GM12891 (cell line): ENCODE results near the gene SCAP.

ENCODE experiments used
- DNase-seq: peaks from one replicate; pipeline ENCODE4 v3.0.0; 2011; ENCODE audit warnings: low spot score; ENCODE audit not compliant: insufficient read length
- FAIRE-seq: peaks from 2 replicates; lab custom pipeline; 2011; peaks lifted over from hg19 to GRCh38; lab: Jason Lieb, UNC
- PAX5 ChIP-seq: IDR thresholded peaks from 2 replicates; pipeline ENCODE4 v1.6.1; 2011; ENCODE audit warnings: low read length, moderate library complexity, mild to moderate bottlenecking; ENCODE audit not compliant: insufficient read depth, severe bottlenecking
- POLR2A ChIP-seq: IDR thresholded peaks from 2 replicates; pipeline ENCODE4 v1.6.1; 2011; ENCODE audit warnings: low read depth, low read length, control low read depth
- POLR2AphosphoS5 ChIP-seq: IDR thresholded peaks from 2 replicates; pipeline ENCODE4 v1.6.1; 2011; ENCODE audit warnings: low read depth, low read length, control low read depth
- POU2F2 ChIP-seq: IDR thresholded peaks from 2 replicates; pipeline ENCODE4 v1.6.1; 2011; ENCODE audit warnings: low read depth, mild to moderate bottlenecking, control low read depth, low read length, moderate library complexity
- SPI1 ChIP-seq: IDR thresholded peaks from 2 replicates; pipeline ENCODE4 v1.6.1; 2011; ENCODE audit warnings: low read depth, low read length, control low read depth
- TAF1 ChIP-seq: IDR thresholded peaks from 2 replicates; pipeline ENCODE4 v1.6.1; 2011; ENCODE audit warnings: low read depth, low read length, control low read depth

The SCAP gene

DNA sequence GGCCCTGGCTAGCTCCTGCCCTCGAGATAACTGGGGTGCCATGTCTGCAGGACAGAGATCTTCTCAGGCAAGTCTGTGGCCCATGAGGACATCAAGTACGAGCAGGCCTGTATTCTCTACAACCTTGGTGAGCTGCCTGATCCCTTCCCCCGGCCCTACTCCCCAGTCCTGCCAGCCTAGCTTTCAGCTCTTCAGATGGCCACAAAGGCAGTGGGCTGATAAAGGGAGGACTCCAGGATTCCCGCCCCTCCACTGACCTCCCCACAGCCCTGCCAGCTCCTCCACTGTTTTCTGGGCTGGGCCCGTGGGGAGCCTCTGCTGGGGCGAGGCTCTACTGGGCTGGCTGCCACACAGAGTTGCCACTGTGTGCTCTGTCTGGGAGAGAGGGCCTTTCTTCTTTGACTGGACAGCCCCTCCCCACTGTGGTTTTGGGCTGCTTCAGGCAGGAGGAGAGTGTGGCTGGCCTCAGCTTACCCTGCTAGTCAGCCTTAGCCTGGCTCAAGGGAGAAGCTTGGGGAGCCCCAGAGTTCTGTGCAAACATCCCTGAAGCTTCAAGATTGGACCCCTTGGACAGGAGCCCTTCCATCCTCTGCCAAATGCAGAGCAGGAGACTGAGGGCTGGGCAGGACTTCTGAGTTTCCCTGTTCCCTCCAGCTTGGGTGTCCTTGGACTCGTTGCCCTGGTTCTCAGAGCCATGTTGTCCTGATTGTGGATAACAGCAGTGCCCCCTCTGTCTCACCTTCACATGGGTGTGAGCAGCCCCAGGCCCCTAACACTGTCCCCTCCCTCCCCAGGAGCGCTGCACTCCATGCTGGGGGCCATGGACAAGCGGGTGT is 70.6 kb downstream of the SCAP start:
- DNase-seq (no peak), FAIRE-seq (no peak)
- no peak for TF ChIP-seq POLR2A
- no peak for TF ChIP-seq TAF1
- no peak for TF ChIP-seq SPI1

DNA sequence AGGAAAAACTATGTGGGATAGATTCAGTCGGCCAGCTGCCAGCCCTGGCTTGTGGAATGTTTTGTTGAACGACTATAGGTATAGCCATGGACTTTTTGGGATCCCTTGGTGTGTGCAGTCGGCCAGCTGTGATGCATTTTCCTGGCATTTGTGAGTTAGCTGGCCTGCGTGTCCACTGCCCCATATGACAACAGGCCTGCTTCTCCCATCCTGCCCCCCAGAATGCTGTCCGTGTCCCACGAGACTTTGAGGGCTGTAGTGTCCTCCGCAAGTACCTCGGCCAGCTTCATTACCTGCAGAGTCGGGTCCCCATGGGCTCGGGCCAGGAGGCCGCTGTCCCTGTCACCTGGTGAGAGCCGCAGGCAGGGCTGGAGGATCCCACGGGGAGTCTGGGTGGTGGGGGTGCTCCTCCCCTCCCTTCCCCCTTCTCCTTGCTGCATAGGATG is 71.3 kb downstream of the SCAP start:
- no peak for DNase-seq
- TF ChIP-seq TAF1: no peak
- no peak for TF ChIP-seq SPI1
- TF ChIP-seq POU2F2: no peak
- no peak for TF ChIP-seq POLR2AphosphoS5
- TF ChIP-seq POLR2A: no peak
- no peak for TF ChIP-seq PAX5
- FAIRE-seq: no peak

- no peak for TF ChIP-seq TAF1
- TF ChIP-seq POLR2A: no peak
- TF ChIP-seq POU2F2: no peak
- no peak for TF ChIP-seq PAX5
- TF ChIP-seq SPI1: no peak
- no peak for TF ChIP-seq POLR2AphosphoS5
- FAIRE-seq (no peak), DNase-seq (no peak)
Observed at GRCh38 chr3:47399531-47400270, 76.0 kb downstream of the SCAP start.

- FAIRE-seq (no peak), DNase-seq (no peak)
- no peak for TF ChIP-seq POLR2AphosphoS5
- no peak for TF ChIP-seq TAF1
- TF ChIP-seq SPI1: no peak
- no peak for TF ChIP-seq POLR2A
- TF ChIP-seq POU2F2: no peak
- no peak for TF ChIP-seq PAX5
Observed at GRCh38 chr3:47399016-47399415, 76.7 kb downstream of the SCAP start.

DNA sequence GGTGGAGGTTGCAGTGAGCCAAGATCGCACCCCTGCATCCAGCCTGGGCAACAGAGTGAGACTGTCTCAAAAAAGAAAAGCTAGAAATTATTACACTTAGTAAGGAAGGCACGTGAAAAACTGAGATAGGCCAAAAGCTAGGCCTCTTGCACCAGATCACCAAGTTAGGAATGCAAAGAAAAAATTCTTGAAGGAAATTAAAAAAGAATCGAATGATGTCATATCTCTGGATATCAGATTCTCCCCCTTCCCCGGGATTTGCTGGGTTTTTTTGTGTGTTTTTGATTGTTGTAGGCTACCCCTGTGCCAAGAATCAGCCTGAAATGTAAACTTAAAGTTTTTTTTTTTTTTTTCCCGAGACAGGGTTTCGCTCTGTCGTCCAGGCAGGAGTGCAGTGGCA is 77.5 kb downstream of the SCAP start:
- FAIRE-seq (no peak), DNase-seq (no peak)
- TF ChIP-seq POU2F2: no peak
- no peak for TF ChIP-seq TAF1
- no peak for TF ChIP-seq POLR2AphosphoS5
- no peak for TF ChIP-seq POLR2A
- no peak for TF ChIP-seq SPI1
- no peak for TF ChIP-seq PAX5

GRCh38 chr3:47394881-47395280 is 80.9 kb downstream of the SCAP start:
- DNase-seq (no peak), FAIRE-seq (no peak)
- TF ChIP-seq POLR2A (no peak), POU2F2 (no peak), POLR2AphosphoS5 (no peak), TAF1 (no peak), SPI1 (no peak), PAX5 (no peak)

- FAIRE-seq (no peak), DNase-seq (no peak)
- TF ChIP-seq POLR2AphosphoS5 (no peak), TAF1 (no peak), PAX5 (no peak)
Observed at GRCh38 chr3:47394140-47394870, 81.4 kb downstream of the SCAP start.

GRCh38 chr3:47392933-47393332 is 82.8 kb downstream of the SCAP start:
- FAIRE-seq (no peak), DNase-seq (no peak)
- no peak for TF ChIP-seq POLR2AphosphoS5
- no peak for TF ChIP-seq PAX5
- TF ChIP-seq POU2F2: no peak
- no peak for TF ChIP-seq SPI1
- no peak for TF ChIP-seq TAF1
- no peak for TF ChIP-seq POLR2A

DNA sequence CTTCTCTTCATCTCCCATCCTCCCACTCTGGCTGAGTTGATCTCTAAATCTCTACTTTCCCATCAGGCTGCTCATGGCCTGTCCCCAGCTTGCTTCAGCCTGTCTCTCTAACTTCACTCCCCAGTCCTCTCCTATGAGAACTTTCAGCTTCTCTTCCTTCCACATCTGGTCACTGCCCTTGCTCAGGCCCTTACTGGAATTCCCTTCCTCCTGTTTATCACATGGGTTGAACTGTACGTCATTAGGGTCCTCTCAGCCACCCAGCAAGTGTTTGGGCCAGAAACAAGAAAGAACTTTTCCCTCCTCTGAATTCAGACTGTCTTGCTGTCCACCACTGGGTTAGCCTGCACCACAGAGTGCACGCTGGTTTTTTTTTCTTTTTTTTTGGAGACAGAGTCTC is 89.9 kb downstream of the SCAP start:
- FAIRE-seq (no peak), DNase-seq (no peak)
- no peak for TF ChIP-seq POLR2A
- no peak for TF ChIP-seq PAX5

GRCh38 chr3:47385007-47385406 is 90.7 kb downstream of the SCAP start:
- TF ChIP-seq PAX5: no peak
- FAIRE-seq (no peak), DNase-seq (no peak)
